HFFc6 (cell line): ENCODE results near the gene DLD. TPM values are rescaled to one million over a fixed set of nuclear protein-coding genes. Genes with fewer than 3 reads are reported as not detected.
"Not testable (repeated sequence)": the region's sequence is repeated elsewhere in the genome, so short reads cannot be mapped to it uniquely, and the experiment has no call there.

Experiments
- DNase-seq: peaks from one replicate; pipeline ENCODE4 v3.0.0-alpha.2; 2018
- H3K27ac Mint-ChIP-seq: 2 replicates; pipeline ENCODE4 v1.8.0; 2020; ENCODE audit warnings: mild to moderate bottlenecking, mixed read lengths
- H3K27me3 Mint-ChIP-seq: 2 replicates; pipeline ENCODE4 v1.8.0; 2021; ENCODE audit warnings: mild to moderate bottlenecking, moderate library complexity, mixed read lengths; ENCODE audit not compliant: insufficient read depth
- H3K36me3 Mint-ChIP-seq: 2 replicates; pipeline ENCODE4 v1.8.0; 2021; ENCODE audit warnings: low read depth, mixed read lengths
- H3K4me1 Mint-ChIP-seq: 2 replicates; pipeline ENCODE4 v1.8.0; 2020; ENCODE audit warnings: low read depth, mixed read lengths
- H3K4me3 Mint-ChIP-seq: 2 replicates; pipeline ENCODE4 v1.8.0; 2020; ENCODE audit warnings: mild to moderate bottlenecking, moderate library complexity, mixed read lengths
- H3K9me3 Mint-ChIP-seq: 2 replicates; pipeline ENCODE4 v1.8.0; 2020; ENCODE audit warnings: mild to moderate bottlenecking, mixed read lengths
- total RNA-seq, 6 experiments: library from RNA; stranded (reverse); fragmentation: NEBNext Ultra II Directional; extraction: Animal tissue kit (Norgen Biotek cat#: 25700); gene quantifications; 2 replicates in 1 of 6; 3 replicates in 5 of 6; pipeline ENCODE4 v1.2.3, GENCODE V29; 2021
- TF ChIP-seq, protein P1 (sequence below): fragments of 200-600 bp; sonication (generic); IDR thresholded peaks from 2 replicates; pipeline ENCODE4 v1.5.0; 2021; ENCODE audit warnings: antibody characterized with exemption, mild to moderate bottlenecking

DLD gene
- total RNA-seq, 6 experiments from 2014 or later: 76.8 to 87.4 (median 82.5) TPM

GRCh38 chr7:107914831-107915230, 23.8 kb downstream of the DLD start:
- TF ChIP-seq, protein P1, sequence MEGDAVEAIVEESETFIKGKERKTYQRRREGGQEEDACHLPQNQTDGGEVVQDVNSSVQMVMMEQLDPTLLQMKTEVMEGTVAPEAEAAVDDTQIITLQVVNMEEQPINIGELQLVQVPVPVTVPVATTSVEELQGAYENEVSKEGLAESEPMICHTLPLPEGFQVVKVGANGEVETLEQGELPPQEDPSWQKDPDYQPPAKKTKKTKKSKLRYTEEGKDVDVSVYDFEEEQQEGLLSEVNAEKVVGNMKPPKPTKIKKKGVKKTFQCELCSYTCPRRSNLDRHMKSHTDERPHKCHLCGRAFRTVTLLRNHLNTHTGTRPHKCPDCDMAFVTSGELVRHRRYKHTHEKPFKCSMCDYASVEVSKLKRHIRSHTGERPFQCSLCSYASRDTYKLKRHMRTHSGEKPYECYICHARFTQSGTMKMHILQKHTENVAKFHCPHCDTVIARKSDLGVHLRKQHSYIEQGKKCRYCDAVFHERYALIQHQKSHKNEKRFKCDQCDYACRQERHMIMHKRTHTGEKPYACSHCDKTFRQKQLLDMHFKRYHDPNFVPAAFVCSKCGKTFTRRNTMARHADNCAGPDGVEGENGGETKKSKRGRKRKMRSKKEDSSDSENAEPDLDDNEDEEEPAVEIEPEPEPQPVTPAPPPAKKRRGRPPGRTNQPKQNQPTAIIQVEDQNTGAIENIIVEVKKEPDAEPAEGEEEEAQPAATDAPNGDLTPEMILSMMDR: no peak
- Mint-ChIP-seq H3K4me3 (no peak overlapping the region), H3K27me3 (no peaks in the 10 kb centered on the region), H3K4me1 (peaks cover 37% of the 10 kb centered on the region), H3K27ac (peak overlapping the region; percentile 11; the same call in 1 of the 2 replicates), H3K9me3 (no peaks in the 10 kb centered on the region), H3K36me3 (peaks cover 55% of the 10 kb centered on the region)
- no peak for DNase-seq

GRCh38 chr7:107915541-107915940, 24.6 kb downstream of the DLD start:
- H3K27me3 Mint-ChIP-seq: no peaks in the 10 kb centered on the region
- no peaks in the 10 kb centered on the region for H3K9me3 Mint-ChIP-seq
- H3K27ac Mint-ChIP-seq: no peak overlapping the region
- peaks cover 44% of the 10 kb centered on the region for H3K4me1 Mint-ChIP-seq
- no peak overlapping the region for H3K4me3 Mint-ChIP-seq
- TF ChIP-seq, protein P1: no peak
- H3K36me3 Mint-ChIP-seq: peaks cover 52% of the 10 kb centered on the region
- DNase-seq: no peak

DNA sequence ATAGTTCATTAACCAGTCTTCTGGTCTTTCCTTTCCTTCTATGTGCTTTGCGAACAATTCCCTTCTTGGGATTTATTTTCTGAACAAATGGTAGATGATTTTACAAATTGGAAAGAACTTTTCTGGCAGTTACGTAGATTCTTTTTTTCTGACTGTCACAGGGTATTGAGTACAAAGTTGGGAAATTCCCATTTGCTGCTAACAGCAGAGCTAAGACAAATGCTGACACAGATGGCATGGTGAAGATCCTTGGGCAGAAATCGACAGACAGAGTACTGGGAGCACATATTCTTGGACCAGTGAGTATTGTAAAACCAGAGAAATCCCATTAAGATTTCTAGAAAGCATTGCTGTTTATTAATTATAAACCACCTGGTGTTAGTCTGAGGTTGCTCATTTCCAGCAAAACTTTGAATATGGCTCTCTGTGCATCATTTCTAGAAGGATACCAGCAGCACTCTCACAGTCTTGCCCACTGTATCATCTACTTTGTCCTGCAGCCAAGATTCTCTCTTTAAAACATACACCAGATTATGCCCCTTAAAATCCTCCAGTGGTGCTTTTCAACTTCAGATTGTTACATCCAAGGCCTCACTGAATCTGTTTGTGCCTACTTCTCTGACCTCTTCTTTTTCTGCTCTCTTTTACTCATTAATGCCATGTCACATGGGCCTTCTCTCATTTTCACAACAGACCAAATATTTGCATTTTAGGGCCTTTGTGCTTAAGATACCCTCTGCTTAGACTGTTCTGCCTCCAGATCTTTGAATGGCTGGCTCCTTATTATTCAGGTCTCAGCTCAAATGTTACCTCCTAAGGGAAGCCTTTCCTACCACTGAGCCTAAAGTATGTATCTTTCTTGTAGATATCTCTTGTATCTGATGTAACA, 27.0 kb downstream of the DLD start:
- Mint-ChIP-seq H3K4me3 (no peak overlapping the region), H3K36me3 (peaks cover 54% of the 10 kb centered on the region), H3K4me1 (peaks cover 50% of the 10 kb centered on the region), H3K27me3 (no peaks in the 10 kb centered on the region), H3K27ac (peak overlapping the region; percentile 30; the same call in 1 of the 2 replicates), H3K9me3 (no peaks in the 10 kb centered on the region)
- TF ChIP-seq, protein P1: no peak
- DNase-seq: no peak

- H3K27ac Mint-ChIP-seq: no peak overlapping the region
- H3K27me3 Mint-ChIP-seq: no peaks in the 10 kb centered on the region
- DNase-seq: no peak
- H3K4me1 Mint-ChIP-seq: peaks cover 40% of the 10 kb centered on the region
- no peaks in the 10 kb centered on the region for H3K9me3 Mint-ChIP-seq
- H3K4me3 Mint-ChIP-seq: no peak overlapping the region
- TF ChIP-seq, protein P1: no peak
- peaks cover 62% of the 10 kb centered on the region for H3K36me3 Mint-ChIP-seq
Measured at GRCh38 chr7:107918948-107919347, 28.0 kb downstream of the DLD start.

GRCh38 chr7:107920048-107920772, 29.2 kb downstream of the DLD start:
- H3K36me3 Mint-ChIP-seq: peaks cover 68% of the 10 kb centered on the region
- H3K4me3 Mint-ChIP-seq: no peak overlapping the region
- no peak for DNase-seq
- H3K27ac Mint-ChIP-seq: peak overlapping the region; percentile 15; the same call in 1 of the 2 replicates
- peaks cover 40% of the 10 kb centered on the region for H3K4me1 Mint-ChIP-seq
- TF ChIP-seq, protein P1: no peak
- no peaks in the 10 kb centered on the region for H3K9me3 Mint-ChIP-seq
- H3K27me3 Mint-ChIP-seq: no peaks in the 10 kb centered on the region

DNA sequence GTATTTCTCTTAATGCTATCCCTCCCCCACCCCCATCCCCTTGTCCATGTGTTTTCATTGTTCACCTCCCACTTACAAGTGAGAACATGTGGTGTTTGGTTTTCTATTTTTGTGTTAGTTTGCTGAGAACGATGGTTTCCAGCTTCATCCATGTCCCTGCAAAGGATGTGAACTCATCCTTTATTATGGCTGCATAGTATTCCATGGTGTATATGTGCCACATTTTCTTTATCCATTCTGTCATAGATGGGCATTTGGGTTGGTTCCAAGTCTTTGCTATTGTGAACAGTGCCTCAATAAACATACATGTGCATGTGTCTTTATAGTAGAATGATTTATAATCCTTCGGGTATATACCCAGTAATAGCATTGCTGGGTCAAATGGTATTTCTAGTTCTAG, 30.8 kb downstream of the DLD start:
- Mint-ChIP-seq H3K36me3 (peaks cover 76% of the 10 kb centered on the region), H3K4me1 (peaks cover 46% of the 10 kb centered on the region)
- H3K4me3 Mint-ChIP-seq, H3K27ac Mint-ChIP-seq, H3K27me3 Mint-ChIP-seq, DNase-seq, H3K9me3 Mint-ChIP-seq: not testable (repeated sequence)
